GM18951 (cell line): Measurements from ENCODE around the gene RNF223.

Experiments
- POLR2A ChIP-seq: IDR thresholded peaks from 4 replicates; pipeline ENCODE4 v1.6.1; 2011; ENCODE audit warnings: mild to moderate bottlenecking; ENCODE audit not compliant: insufficient read length, insufficient read depth; ENCODE audit errors: extremely low read depth
- in situ Hi-C: fragments of 300-500 bp; cut with MboI; formaldehyde crosslinking; loops from one replicate; pipeline ENCODE4 v1.12.0; 2022; ENCODE audit warnings: low sequenced_read_pairs, mixed read lengths, inconsistent platforms; ENCODE audit not compliant: unreplicated experiment

RNF223 gene

DNA sequence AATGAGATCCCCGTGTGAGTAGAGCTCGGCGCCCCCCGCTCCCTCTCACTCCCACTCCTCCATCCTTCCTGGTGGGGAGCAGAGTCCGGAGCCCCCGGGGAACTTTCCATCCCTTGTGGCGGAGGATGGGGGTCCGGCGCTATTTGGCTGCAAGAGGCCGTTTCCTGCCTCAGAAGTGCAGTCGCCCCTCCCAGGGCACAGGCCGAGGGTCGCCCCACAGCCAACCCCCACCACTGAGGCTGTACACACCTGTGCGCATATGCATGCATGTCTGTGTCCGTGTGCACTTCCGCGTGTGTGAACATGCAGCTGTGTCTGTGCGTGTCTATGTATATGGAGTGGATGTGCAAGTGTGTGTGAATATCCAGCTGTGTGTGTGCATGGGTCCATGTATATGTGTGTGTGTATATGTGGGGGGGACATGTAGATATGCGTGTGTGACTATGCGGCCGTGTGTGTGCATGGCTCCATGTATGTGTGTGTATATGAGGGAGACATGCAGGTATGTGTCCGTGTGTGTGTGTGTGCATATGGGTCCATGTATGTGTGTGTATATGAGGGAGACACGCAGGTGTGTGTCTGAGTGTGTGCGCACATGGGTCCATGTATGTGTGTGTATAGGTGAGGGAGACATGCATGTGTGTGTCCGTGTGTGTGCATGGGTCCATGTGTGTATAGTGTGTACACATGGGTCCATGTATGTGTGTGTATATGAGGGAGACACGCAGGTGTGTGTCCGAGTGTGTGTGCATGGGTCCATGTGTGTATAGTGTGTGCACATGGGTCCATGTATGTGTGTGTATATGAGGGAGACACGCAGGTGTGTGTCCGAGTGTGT, 21.9 kb downstream of the RNF223 start:
- in situ Hi-C loops: no loop called here
- no peak for TF ChIP-seq POLR2A

GRCh38 chr1:1051127-1051810, 22.8 kb downstream of the RNF223 start:
- in situ Hi-C loops: no loop called here
- no peak for TF ChIP-seq POLR2A

DNA sequence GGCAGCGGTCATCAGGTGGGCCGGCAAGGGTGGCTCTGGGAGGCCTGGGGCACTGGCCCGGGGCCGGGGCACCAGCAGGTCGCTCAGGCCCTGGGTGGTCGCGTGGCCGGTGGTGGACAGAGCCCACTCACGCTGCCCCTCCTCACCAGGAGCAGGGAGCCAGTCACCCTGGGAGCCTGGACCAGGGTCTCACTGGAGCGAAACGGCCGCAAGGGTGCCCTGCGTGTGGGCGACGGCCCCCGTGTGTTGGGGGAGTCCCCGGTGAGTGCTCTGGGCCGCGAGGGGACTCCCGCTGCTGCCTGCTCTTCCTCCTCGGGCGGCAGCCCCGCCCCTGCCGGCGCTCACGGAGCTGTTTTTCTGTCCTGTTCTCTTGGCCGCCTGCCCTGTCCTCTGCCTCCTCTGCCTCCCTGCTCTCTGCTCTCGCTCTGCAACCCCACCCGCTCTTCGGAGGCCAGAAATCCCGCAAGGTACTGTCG, 23.5 kb downstream of the RNF223 start:
- in situ Hi-C loops: no loop called here
- TF ChIP-seq POLR2A: no peak

GRCh38 chr1:1049318-1050165, 24.6 kb downstream of the RNF223 start:
- no peak for TF ChIP-seq POLR2A
- in situ Hi-C loops: no loop called here

- in situ Hi-C loops: no loop called here
- no peak for TF ChIP-seq POLR2A
These were observed 25.3 kb downstream of the RNF223 start for GRCh38 chr1:1048765-1049164.

DNA sequence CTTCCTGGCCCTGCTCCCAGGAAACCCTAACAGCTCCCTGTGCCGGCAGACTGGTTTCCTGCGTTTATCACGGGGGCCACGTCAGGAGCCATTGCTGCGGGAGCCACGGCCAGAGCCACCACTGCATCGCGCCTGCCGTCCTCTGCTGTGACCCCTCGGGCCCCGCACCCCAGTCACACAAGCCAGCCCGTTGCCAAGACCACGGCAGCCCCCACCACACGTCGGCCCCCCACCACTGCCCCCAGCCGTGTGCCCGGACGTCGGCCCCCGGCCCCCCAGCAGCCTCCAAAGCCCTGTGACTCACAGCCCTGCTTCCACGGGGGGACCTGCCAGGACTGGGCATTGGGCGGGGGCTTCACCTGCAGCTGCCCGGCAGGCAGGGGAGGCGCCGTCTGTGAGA, 26.1 kb downstream of the RNF223 start:
- no peak for TF ChIP-seq POLR2A
- in situ Hi-C loops: no loop called here

- TF ChIP-seq POLR2A: no peak
- in situ Hi-C loops: no loop called here
These were observed 26.7 kb downstream of the RNF223 start for GRCh38 chr1:1047407-1047806.

- no peak for TF ChIP-seq POLR2A
- in situ Hi-C loops: no loop called here
These were observed 27.3 kb downstream of the RNF223 start for GRCh38 chr1:1046767-1047166.

- TF ChIP-seq POLR2A: no peak
- in situ Hi-C loops: no loop called here
These were observed 27.9 kb downstream of the RNF223 start for GRCh38 chr1:1046243-1046642.

DNA sequence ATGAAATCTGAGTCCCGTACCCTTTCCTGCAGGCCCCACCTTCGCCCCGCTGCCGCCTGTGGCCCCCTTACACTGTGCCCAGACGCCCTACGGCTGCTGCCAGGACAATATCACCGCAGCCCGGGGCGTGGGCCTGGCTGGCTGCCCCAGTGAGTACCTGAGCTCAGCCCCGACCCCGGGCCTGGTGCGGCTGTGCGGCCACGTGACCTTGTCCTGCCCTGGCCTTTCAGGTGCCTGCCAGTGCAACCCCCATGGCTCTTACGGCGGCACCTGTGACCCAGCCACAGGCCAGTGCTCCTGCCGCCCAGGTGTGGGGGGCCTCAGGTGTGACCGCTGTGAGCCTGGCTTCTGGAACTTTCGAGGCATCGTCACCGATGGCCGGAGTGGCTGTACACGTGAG, 29.0 kb downstream of the RNF223 start:
- in situ Hi-C loops: no loop called here

DNA sequence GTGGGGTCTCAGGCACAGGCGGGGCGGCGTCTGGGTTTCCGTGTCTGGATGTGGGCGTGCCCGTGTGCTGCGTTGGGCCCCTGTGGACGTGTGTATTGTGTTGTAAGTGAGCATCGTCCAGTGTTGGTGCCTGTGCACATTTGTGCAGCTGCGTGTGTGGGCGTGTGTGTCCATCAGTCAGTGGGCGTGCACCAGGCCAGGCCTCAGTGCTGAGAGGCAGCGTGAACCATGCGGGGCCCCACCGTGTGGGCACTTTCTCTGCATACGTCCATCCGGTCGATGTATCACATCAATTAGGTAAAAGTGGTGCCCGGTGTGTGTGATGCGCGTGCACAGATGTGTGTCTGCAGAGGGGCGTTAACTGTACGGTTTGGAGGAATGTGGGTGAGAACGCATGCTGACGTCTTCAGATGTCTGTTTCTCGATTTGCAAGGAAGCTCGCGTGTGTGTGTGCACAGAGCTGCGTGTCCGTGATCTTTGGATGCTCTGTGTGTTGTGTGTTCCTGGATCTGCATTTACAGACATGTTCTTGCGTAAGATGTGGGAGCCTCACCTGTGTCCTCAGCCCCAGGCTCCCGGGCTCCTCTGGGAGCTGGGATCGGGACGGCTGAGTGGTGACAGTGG, 29.5 kb downstream of the RNF223 start:
- no peak for TF ChIP-seq POLR2A
- in situ Hi-C loops: no loop called here

More for the DNA sequence above, 29.0 kb downstream of the RNF223 start:
- TF ChIP-seq POLR2A: no peak

- in situ Hi-C loops: no loop called here
- TF ChIP-seq POLR2A: no peak
These were observed 30.2 kb downstream of the RNF223 start for GRCh38 chr1:1043921-1044320.

DNA sequence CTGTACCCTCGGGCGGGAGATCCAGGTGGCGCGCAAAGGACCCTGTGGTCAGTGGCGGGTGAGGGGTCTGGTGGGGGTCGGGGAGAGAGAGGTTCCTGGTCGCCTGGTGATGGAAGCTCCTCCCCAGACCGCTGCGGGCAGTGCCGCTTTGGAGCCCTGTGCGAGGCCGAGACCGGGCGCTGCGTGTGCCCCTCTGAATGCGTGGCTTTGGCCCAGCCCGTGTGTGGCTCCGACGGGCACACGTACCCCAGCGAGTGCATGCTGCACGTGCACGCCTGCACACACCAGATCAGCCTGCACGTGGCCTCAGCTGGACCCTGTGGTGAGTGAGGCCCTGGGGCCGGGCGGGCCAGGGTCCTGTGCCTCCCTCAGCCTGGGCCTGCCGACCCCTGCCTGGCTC, 30.7 kb downstream of the RNF223 start:
- in situ Hi-C loops: no loop called here
- TF ChIP-seq POLR2A: no peak
